Progenitor cell of endocrine pancreas (in vitro differentiated cells): Measurements from ENCODE around the gene CYP24A1. TPM values are rescaled to one million over a fixed set of nuclear protein-coding genes. Genes with fewer than 3 reads are reported as not detected.

Experiments
- DNase-seq: peaks from one replicate; pipeline ENCODE4 v3.0.0; 2021; ENCODE audit warnings: low spot score; ENCODE audit not compliant: unreplicated experiment
- H3K27ac Mint-ChIP-seq: 2 replicates; pipeline ENCODE4 v1.8.0; 2021; ENCODE audit warnings: mild to moderate bottlenecking, moderate library complexity, mixed read lengths
- H3K27me3 Mint-ChIP-seq: 2 replicates; pipeline ENCODE4 v1.8.0; 2021; ENCODE audit warnings: mixed read lengths
- H3K36me3 Mint-ChIP-seq: 2 replicates; pipeline ENCODE4 v1.8.0; 2022; ENCODE audit warnings: mixed read lengths; ENCODE audit not compliant: insufficient read depth
- H3K4me1 Mint-ChIP-seq: 2 replicates; pipeline ENCODE4 v1.8.0; 2021; ENCODE audit warnings: low read depth, mixed read lengths
- H3K4me3 Mint-ChIP-seq: 2 replicates; pipeline ENCODE4 v1.8.0; 2021; ENCODE audit warnings: low read depth, mild to moderate bottlenecking, moderate library complexity, mixed read lengths
- H3K9me3 Mint-ChIP-seq: 2 replicates; pipeline ENCODE4 v1.8.0; 2021; ENCODE audit warnings: low read depth, mixed read lengths
- total RNA-seq: library from RNA; stranded (reverse); gene quantifications from 2 replicates; pipeline ENCODE4 v1.2.1, GENCODE V29; 2021
- TF ChIP-seq, protein P1 (sequence below): fragments of 200-600 bp; sonication (generic); IDR thresholded peaks from one replicate; pipeline ENCODE4 v1.5.0; 2021; ENCODE audit warnings: antibody characterized with exemption, mild to moderate bottlenecking; ENCODE audit not compliant: unreplicated experiment

CYP24A1 gene
- total RNA-seq, 1 donor from 2014 or later = not detected

DNA sequence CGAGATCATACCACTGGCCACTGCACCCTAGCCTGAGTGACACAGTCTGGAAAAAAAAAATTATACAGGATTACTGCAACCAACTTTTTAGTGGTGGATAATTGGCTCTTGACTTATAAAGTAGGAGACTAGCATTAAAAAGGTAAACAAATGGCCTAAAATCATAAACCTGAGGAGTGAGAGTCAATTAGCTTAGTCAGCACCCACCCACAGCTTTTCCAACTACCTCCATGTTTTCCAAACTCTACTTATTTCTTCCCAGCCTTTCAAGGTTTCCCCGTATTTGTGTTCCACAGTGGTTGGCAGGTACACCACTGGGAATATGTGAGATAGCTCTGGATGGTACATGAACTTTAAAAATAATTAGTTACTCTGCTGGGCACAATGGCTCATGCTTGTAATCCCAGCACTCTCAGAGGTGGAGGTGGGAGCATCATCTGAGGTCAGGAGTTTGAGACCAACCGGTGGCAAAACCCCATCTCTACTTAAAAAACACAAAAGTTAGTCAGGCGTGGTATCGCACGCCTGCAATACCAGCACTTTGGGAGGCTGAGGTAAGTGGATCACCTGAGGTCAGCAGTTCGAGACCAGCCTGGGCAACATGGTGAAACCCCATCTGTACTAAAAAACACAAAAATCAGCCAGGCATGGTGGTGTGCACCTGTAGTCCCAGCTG is 6.7 kb downstream of the CYP24A1 start:
- Mint-ChIP-seq H3K4me3 (no peak overlapping the region), H3K4me1 (no peaks in the 10 kb centered on the region), H3K27me3 (peaks cover 55% of the 10 kb centered on the region), H3K27ac (no peak overlapping the region), H3K9me3 (no peaks in the 10 kb centered on the region), H3K36me3 (no peaks in the 10 kb centered on the region)
- TF ChIP-seq, protein P1, sequence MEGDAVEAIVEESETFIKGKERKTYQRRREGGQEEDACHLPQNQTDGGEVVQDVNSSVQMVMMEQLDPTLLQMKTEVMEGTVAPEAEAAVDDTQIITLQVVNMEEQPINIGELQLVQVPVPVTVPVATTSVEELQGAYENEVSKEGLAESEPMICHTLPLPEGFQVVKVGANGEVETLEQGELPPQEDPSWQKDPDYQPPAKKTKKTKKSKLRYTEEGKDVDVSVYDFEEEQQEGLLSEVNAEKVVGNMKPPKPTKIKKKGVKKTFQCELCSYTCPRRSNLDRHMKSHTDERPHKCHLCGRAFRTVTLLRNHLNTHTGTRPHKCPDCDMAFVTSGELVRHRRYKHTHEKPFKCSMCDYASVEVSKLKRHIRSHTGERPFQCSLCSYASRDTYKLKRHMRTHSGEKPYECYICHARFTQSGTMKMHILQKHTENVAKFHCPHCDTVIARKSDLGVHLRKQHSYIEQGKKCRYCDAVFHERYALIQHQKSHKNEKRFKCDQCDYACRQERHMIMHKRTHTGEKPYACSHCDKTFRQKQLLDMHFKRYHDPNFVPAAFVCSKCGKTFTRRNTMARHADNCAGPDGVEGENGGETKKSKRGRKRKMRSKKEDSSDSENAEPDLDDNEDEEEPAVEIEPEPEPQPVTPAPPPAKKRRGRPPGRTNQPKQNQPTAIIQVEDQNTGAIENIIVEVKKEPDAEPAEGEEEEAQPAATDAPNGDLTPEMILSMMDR = no peak
- no peak for DNase-seq

DNA sequence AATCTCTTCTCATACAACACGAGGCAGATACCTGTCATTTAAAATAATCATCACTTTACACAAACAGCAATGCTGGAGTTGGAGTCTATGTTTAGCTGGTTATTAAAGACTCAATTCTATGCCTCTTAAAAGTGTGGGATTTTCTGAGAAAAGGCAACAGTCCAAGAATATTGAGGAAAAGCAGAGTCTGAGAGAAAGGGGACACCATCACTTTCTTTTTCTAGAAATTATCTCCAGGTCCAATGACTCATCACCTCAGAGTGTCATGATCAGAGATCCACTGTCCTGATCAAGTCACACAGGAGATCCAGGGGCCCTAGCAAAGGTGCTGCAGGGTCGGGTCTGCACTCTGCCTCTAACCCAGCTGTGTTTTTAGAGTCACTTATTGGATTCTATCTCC is 8.0 kb downstream of the CYP24A1 start:
- H3K4me1 Mint-ChIP-seq = no peaks in the 10 kb centered on the region
- H3K36me3 Mint-ChIP-seq = no peaks in the 10 kb centered on the region
- no peak for DNase-seq
- no peaks in the 10 kb centered on the region for H3K9me3 Mint-ChIP-seq
- H3K4me3 Mint-ChIP-seq = no peak overlapping the region
- TF ChIP-seq, protein P1 = no peak
- no peak overlapping the region for H3K27ac Mint-ChIP-seq
- peaks cover 42% of the 10 kb centered on the region for H3K27me3 Mint-ChIP-seq

DNA sequence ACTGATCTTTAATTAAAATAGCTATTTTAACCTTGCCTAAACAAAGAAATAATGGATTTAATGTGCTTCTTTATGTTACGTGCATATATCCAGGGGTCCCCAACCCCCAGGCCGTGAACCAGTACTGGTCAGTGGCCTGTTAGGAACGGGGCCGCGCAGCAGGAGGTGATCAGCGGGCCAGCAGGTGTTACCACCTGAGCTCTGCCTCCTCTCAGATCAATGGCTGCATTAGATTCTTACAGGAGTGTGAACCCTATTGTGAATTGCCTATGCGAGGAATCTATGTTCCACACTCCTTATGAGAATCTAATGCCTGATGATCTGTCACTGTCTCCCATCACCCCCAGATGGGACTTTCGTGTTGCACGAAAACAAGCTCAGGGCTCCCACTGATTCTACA is 8.8 kb downstream of the CYP24A1 start:
- Mint-ChIP-seq H3K9me3 (no peaks in the 10 kb centered on the region), H3K27me3 (peaks cover 34% of the 10 kb centered on the region), H3K4me3 (no peak overlapping the region), H3K4me1 (no peaks in the 10 kb centered on the region), H3K27ac (no peak overlapping the region), H3K36me3 (no peaks in the 10 kb centered on the region)
- TF ChIP-seq, protein P1 = no peak
- DNase-seq = no peak

DNA sequence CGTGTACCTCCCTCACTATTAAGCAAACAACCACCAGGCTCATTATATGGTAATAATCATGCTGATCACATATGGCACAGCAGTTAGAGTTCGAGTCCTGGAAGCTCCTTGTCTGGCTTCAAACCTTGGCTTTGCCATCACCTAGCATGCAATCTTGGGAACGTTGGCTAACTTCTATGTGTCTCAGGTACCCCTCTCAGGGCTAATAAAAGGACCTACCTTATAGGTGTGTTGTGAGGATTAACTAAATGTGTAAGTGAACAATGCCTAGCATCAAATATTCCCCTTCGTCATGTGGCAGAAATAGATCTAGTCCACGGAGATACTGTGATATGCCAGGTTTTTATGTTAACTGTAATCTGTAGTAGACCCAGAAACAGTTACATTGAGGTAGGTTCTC is 10.4 kb downstream of the CYP24A1 start:
- Mint-ChIP-seq H3K4me1 (no peaks in the 10 kb centered on the region), H3K9me3 (no peaks in the 10 kb centered on the region), H3K27ac (no peak overlapping the region), H3K36me3 (no peaks in the 10 kb centered on the region), H3K4me3 (no peak overlapping the region), H3K27me3 (peaks cover 18% of the 10 kb centered on the region)
- DNase-seq = no peak
- TF ChIP-seq, protein P1 = no peak

DNA sequence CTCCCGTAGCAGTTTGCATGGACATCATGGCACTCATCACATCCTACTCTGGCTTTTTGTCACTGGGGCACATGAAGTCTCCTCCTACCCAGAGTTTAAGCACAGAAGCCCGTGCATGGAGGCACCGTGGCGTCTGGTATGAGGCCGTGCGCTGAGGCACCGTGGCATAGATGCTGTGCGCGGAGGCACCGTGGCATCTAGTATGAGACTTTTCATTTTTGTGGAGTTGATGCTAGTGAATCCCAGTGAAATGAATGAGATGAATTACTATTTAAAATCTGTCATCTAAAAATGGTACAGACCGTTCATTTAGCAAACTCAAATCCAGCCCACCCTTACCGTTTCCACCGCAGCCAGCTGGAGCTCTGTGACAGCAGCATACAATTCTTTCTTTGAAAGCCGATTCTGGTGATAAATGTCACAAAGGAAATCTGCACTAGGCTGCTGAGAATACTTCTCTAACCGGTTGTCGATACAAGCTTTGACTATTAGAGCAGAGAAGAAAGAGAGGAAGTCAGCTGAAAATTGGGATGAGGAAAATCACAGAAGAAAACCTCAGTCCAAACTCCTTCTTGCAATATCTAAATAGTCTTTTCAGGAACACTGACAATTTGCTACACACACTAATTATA is 11.3 kb downstream of the CYP24A1 start:
- Mint-ChIP-seq H3K36me3 (no peaks in the 10 kb centered on the region), H3K9me3 (no peaks in the 10 kb centered on the region), H3K4me1 (no peaks in the 10 kb centered on the region)

More for the DNA sequence above, 11.3 kb downstream of the CYP24A1 start:
- TF ChIP-seq, protein P1 = no peak
- no peak for DNase-seq
- no peak overlapping the region for H3K27ac Mint-ChIP-seq
- H3K4me3 Mint-ChIP-seq = no peak overlapping the region
- H3K27me3 Mint-ChIP-seq = peaks cover 19% of the 10 kb centered on the region
